HG03354 (cell line): ENCODE data around the gene TRIP11.

Experiments used
- ATAC-seq: cut with Tn5 transposase; IDR thresholded peaks from one replicate; pipeline ENCODE4 v1.9.1; 2021; ENCODE audit warnings: mild to moderate bottlenecking; ENCODE audit not compliant: unreplicated experiment, poor library complexity, severe bottlenecking

Gene TRIP11

GRCh38 chr14:92012121-92012748 is 27.6 kb downstream of the TRIP11 start:
- no peak for ATAC-seq

- ATAC-seq: no peak
These were observed 29.2 kb downstream of the TRIP11 start for GRCh38 chr14:92010644-92011043.

- ATAC-seq: no peak
These were observed 30.3 kb downstream of the TRIP11 start for GRCh38 chr14:92009604-92010003.

- ATAC-seq: no peak
These were observed 34.8 kb downstream of the TRIP11 start for GRCh38 chr14:92005019-92005418.

- ATAC-seq: no peak
These were observed 35.8 kb downstream of the TRIP11 start for GRCh38 chr14:92004062-92004461.

GRCh38 chr14:91998667-91999570 is 40.9 kb downstream of the TRIP11 start:
- ATAC-seq: no peak

- ATAC-seq: no peak
These were observed 42.4 kb downstream of the TRIP11 start for GRCh38 chr14:91997492-91997891.

GRCh38 chr14:91996948-91997371 is 42.9 kb downstream of the TRIP11 start:
- ATAC-seq: no peak

GRCh38 chr14:91987192-91987591 is 52.7 kb downstream of the TRIP11 start:
- ATAC-seq: no peak

- no peak for ATAC-seq
These were observed 54.2 kb downstream of the TRIP11 start for GRCh38 chr14:91985521-91986255.

GRCh38 chr14:91985008-91985407 is 54.9 kb downstream of the TRIP11 start:
- no peak for ATAC-seq

- no peak for ATAC-seq
These were observed 56.3 kb downstream of the TRIP11 start for GRCh38 chr14:91983588-91983987.

GRCh38 chr14:91980157-91980556 is 59.7 kb downstream of the TRIP11 start:
- peak; percentile 72 for ATAC-seq

GRCh38 chr14:91977884-91978283 is 62.0 kb downstream of the TRIP11 start:
- no peak for ATAC-seq

GRCh38 chr14:91975763-91976162 is 64.1 kb downstream of the TRIP11 start:
- no peak for ATAC-seq

GRCh38 chr14:91971188-91971778 is 68.6 kb downstream of the TRIP11 start:
- no peak for ATAC-seq

- no peak for ATAC-seq
These were observed 71.6 kb downstream of the TRIP11 start for GRCh38 chr14:91968280-91968679.

- no peak for ATAC-seq
These were observed 75.1 kb downstream of the TRIP11 start for GRCh38 chr14:91964724-91965123.

GRCh38 chr14:91964011-91964410 is 75.8 kb downstream of the TRIP11 start:
- no peak for ATAC-seq

GRCh38 chr14:91963465-91963864 is 76.4 kb downstream of the TRIP11 start:
- ATAC-seq: no peak
